GM21367 (cell line): ENCODE results near the gene NTN4.
"Not testable (repeated sequence)": the region's sequence is repeated elsewhere in the genome, so short reads cannot be mapped to it uniquely, and the experiment has no call there.

Experiments
- ATAC-seq: cut with Tn5 transposase; IDR thresholded peaks from one replicate; pipeline ENCODE4 v1.9.1; 2021; ENCODE audit not compliant: unreplicated experiment

NTN4 gene

GRCh38 chr12:95790033-95790916 is at the start of gene NTN4:
NTN4 (minus strand) TSS chr12:95790764; CDS start chr12:95790309, 455 bp downstream.
- ATAC-seq: no peak

GRCh38 chr12:95838125-95838524 is 47.6 kb upstream of the NTN4 start:
- ATAC-seq: no peak

GRCh38 chr12:95837240-95838038 is 46.9 kb upstream of the NTN4 start:
- ATAC-seq: no peak

GRCh38 chr12:95836630-95837239 is 46.2 kb upstream of the NTN4 start:
- ATAC-seq: no peak

- no peak for ATAC-seq
These were observed 45.6 kb upstream of the NTN4 start for GRCh38 chr12:95836185-95836609.

- no peak for ATAC-seq
These were observed 44.0 kb upstream of the NTN4 start for GRCh38 chr12:95834572-95834971.

GRCh38 chr12:95830335-95831089 is 39.9 kb upstream of the NTN4 start:
- no peak for ATAC-seq

- ATAC-seq: no peak
These were observed 38.8 kb upstream of the NTN4 start for GRCh38 chr12:95829395-95829794.

- no peak for ATAC-seq
These were observed 29.6 kb upstream of the NTN4 start for GRCh38 chr12:95820096-95820703.

- ATAC-seq: no peak
These were observed 25.2 kb upstream of the NTN4 start for GRCh38 chr12:95815632-95816212.

- not testable (repeated sequence) for ATAC-seq
These were observed 21.6 kb upstream of the NTN4 start for GRCh38 chr12:95812155-95812554.

GRCh38 chr12:95810411-95810810 is 19.8 kb upstream of the NTN4 start:
- no peak for ATAC-seq

- ATAC-seq: no peak
These were observed 18.6 kb upstream of the NTN4 start for GRCh38 chr12:95809000-95809680.

- ATAC-seq: no peak
These were observed 17.6 kb upstream of the NTN4 start for GRCh38 chr12:95808146-95808545.

GRCh38 chr12:95805864-95806671 is 15.5 kb upstream of the NTN4 start:
- no peak for ATAC-seq

- ATAC-seq: no peak
These were observed 13.7 kb upstream of the NTN4 start for GRCh38 chr12:95804291-95804690.

GRCh38 chr12:95803817-95804216 is 13.3 kb upstream of the NTN4 start:
- no peak for ATAC-seq

- ATAC-seq: no peak
These were observed 12.1 kb upstream of the NTN4 start for GRCh38 chr12:95802482-95803270.
